GM19099 (cell line): ENCODE results near the gene EPHA4.

Experiments used
- POLR2A ChIP-seq: IDR thresholded peaks from 3 replicates; pipeline ENCODE4 v1.6.1; 2011; ENCODE audit warnings: low read depth; ENCODE audit not compliant: insufficient read length; ENCODE audit errors: extremely low read depth

Gene EPHA4

GRCh38 chr2:221506469-221506868 is 65.6 kb downstream of the EPHA4 start:
- TF ChIP-seq POLR2A: no peak

- no peak for TF ChIP-seq POLR2A
Observed at GRCh38 chr2:221505605-221506004, 66.5 kb downstream of the EPHA4 start.

- no peak for TF ChIP-seq POLR2A
Observed at GRCh38 chr2:221504905-221505304, 67.2 kb downstream of the EPHA4 start.

- TF ChIP-seq POLR2A: no peak
Observed at GRCh38 chr2:221503965-221504364, 68.1 kb downstream of the EPHA4 start.

- TF ChIP-seq POLR2A: no peak
Observed at GRCh38 chr2:221502270-221503010, 69.7 kb downstream of the EPHA4 start.

GRCh38 chr2:221501883-221502269 is 70.2 kb downstream of the EPHA4 start:
- TF ChIP-seq POLR2A: no peak

GRCh38 chr2:221501210-221501882 is 70.8 kb downstream of the EPHA4 start:
- TF ChIP-seq POLR2A: no peak

- no peak for TF ChIP-seq POLR2A
Observed at GRCh38 chr2:221500501-221501209, 71.4 kb downstream of the EPHA4 start.

GRCh38 chr2:221495731-221496130 is 76.4 kb downstream of the EPHA4 start:
- TF ChIP-seq POLR2A: no peak

- no peak for TF ChIP-seq POLR2A
Observed at GRCh38 chr2:221494556-221494955, 77.5 kb downstream of the EPHA4 start.

GRCh38 chr2:221493391-221493790 is 78.7 kb downstream of the EPHA4 start:
- TF ChIP-seq POLR2A: no peak

- TF ChIP-seq POLR2A: no peak
Observed at GRCh38 chr2:221492636-221493035, 79.5 kb downstream of the EPHA4 start.

GRCh38 chr2:221490506-221491060 is 81.5 kb downstream of the EPHA4 start:
- TF ChIP-seq POLR2A: no peak

GRCh38 chr2:221488136-221488807 is 83.8 kb downstream of the EPHA4 start:
- TF ChIP-seq POLR2A: no peak

GRCh38 chr2:221486106-221486505 is 86.0 kb downstream of the EPHA4 start:
- TF ChIP-seq POLR2A: no peak
